Measurements from ENCODE around the gene LYZL6.

DNA sequence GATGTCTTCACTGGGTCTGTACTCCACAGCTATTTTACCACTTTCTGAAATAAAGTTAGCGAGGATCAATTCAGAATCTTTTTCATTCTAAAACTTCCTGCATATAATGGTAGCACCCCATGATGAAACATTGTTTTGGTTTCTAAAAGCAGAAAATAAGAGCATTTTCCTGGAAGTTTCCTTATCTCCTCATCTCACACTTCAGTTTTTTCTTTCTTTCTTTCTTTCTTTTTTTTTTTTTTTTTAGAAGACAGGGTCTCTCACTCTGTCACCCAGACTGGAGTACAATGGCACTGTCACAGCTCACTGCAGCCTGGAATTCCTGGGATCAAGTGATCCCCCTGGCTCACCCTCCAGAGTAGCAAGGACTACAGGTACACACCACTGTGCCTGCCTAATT lies 23.3 kb downstream of the LYZL6 start:
- TF ChIP-seq YY1 (IDR thresholded peaks at IDR 0.05; ENCODE audit: low read depth, low read length) = no peak
- TF ChIP-seq, protein P1, sequence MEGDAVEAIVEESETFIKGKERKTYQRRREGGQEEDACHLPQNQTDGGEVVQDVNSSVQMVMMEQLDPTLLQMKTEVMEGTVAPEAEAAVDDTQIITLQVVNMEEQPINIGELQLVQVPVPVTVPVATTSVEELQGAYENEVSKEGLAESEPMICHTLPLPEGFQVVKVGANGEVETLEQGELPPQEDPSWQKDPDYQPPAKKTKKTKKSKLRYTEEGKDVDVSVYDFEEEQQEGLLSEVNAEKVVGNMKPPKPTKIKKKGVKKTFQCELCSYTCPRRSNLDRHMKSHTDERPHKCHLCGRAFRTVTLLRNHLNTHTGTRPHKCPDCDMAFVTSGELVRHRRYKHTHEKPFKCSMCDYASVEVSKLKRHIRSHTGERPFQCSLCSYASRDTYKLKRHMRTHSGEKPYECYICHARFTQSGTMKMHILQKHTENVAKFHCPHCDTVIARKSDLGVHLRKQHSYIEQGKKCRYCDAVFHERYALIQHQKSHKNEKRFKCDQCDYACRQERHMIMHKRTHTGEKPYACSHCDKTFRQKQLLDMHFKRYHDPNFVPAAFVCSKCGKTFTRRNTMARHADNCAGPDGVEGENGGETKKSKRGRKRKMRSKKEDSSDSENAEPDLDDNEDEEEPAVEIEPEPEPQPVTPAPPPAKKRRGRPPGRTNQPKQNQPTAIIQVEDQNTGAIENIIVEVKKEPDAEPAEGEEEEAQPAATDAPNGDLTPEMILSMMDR (IDR thresholded peaks at IDR 0.05; ENCODE audit: control extremely low read depth in 1 of 3, insufficient read depth in 1 of 3, low read depth in 1 of 3, low read length in 3 of 3) = no peak
- TF ChIP-seq SIN3A (conservative IDR thresholded peaks at IDR 0.05 in 1 of 2, IDR thresholded peaks at IDR 0.05 in 1 of 2; ENCODE audit: low read depth in 1 of 2, low read length in 2 of 2) = no peak
- TF ChIP-seq POLR2A (IDR thresholded peaks at IDR 0.05; ENCODE audit: control extremely low read depth in 1 of 2, low read depth in 2 of 2, low read length in 2 of 2) = no peak
- no peak for TF ChIP-seq CBX5 (IDR thresholded peaks at IDR 0.05; ENCODE audit: low read depth, low read length)
- TF ChIP-seq SIX5 (IDR thresholded peaks at IDR 0.05; ENCODE audit: low read depth, low read length) = no peak
- no peak for TF ChIP-seq TAF1 (IDR thresholded peaks at IDR 0.05; ENCODE audit: low read depth, low read length)
- no peak for TF ChIP-seq POLR2AphosphoS5 (IDR thresholded peaks at IDR 0.05; ENCODE audit: low read depth, low read length)
- no peak for TF ChIP-seq JUN (IDR thresholded peaks at IDR 0.05; ENCODE audit: low read depth, low read length)
- TF ChIP-seq, protein P2, sequence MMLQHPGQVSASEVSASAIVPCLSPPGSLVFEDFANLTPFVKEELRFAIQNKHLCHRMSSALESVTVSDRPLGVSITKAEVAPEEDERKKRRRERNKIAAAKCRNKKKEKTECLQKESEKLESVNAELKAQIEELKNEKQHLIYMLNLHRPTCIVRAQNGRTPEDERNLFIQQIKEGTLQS (IDR thresholded peaks at IDR 0.05; ENCODE audit: insufficient read depth, low read depth, low read length) = no peak
- TF ChIP-seq, protein P3, sequence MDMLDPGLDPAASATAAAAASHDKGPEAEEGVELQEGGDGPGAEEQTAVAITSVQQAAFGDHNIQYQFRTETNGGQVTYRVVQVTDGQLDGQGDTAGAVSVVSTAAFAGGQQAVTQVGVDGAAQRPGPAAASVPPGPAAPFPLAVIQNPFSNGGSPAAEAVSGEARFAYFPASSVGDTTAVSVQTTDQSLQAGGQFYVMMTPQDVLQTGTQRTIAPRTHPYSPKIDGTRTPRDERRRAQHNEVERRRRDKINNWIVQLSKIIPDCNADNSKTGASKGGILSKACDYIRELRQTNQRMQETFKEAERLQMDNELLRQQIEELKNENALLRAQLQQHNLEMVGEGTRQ (IDR thresholded peaks at IDR 0.05; ENCODE audit: low read length) = no peak
- no peak for TF ChIP-seq CEBPB (IDR thresholded peaks at IDR 0.05; ENCODE audit: low read depth, low read length)
- TF ChIP-seq HDAC2 (IDR thresholded peaks at IDR 0.05; ENCODE audit: borderline replicate concordance in 1 of 2, low read depth in 2 of 2, low read length in 2 of 2) = no peak
- TF ChIP-seq SP1 (IDR thresholded peaks at IDR 0.05; ENCODE audit: low read depth, low read length) = no peak
